Stromal cell of bone marrow (primary cell): ENCODE results near the gene CAVIN1.
"Not testable (repeated sequence)": the region's sequence is repeated elsewhere in the genome, so short reads cannot be mapped to it uniquely, and the experiment has no call there.

Source experiments
- DNase-seq: peaks from one replicate; pipeline ENCODE4 v3.0.0-alpha.2; 2012; ENCODE audit warnings: low read depth

CAVIN1 gene

DNA sequence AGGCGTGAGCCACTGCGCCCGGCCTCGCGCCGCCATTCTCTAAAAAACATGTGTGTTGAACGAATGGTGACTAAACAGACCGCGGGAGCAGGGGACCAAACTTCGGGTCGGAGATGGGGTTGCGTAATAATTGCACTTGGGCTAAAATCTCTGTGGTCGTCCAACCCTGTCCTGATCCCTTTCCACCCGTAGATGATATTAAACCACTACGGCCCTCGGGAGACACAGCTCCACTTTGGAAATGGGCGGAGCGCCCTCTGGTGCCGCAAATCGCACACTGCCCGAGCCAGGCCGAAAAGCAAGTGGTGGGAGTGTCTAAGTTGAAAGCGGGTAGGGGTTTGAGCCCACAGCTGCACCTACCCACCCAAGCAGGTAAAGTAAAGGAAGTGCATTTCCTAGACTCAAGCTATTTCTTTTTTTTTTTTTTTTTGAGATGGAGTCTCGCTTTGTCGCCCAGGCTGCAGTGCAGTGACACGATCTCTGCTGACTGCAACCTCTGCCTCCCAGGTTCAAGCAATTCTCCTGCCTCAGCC is 17.0 kb downstream of the CAVIN1 start:
- DNase-seq: peak; percentile 82

DNA sequence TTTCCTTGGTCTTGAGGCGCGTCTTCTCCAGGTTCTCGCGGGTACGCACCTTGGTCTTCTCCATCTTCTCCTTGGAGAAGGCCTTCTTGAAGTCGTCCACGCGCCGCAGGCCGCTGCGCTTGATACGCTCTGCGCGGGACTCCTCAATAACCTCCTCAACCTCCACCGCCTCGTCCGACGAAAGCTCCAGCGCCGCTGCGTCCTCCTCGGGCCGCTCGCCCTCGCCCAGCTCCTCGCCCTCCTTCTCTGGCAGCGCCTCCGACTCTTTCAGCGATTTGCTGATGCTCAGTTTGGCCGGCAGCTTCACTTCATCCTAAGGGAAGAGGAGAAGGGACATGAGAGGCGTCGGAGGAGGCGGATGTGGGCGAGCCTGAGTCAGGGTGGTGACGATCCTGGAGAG is 18.0 kb downstream of the CAVIN1 start:
- no peak for DNase-seq

DNA sequence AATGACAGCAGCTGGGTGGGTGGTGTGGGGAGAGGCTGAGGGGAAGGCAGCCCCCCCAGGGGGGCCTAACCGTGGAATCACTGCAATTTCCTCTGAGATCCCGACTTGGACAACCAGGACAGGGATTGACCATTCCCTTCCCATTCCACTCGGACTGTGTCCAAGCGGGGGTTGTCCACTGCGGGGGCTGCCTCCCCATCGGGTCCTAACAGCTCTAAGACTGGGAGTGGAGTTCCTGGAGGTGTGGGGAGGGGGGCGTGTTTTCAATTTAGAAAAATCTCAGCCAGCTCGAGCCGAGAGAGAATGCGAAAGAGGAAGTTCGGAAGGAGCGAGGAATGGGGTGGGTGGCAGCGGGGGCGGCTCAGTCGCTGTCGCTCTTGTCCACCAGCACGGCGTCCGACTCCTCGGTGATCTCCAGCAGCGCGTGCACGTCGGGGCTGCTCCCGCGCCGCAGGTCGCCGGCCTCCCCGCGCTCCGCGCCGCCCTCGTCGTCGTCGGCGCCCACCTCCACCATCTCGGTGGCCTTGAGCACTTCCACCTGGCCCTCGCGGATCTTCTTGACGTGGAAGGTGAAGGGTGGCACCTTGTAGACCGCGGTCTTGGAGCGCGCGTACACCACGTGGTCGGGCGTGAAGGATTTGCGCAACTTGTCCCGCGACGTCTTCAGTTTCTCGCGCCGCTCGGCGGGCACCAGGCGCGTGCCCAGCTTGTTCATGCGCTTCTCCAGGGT is 18.6 kb downstream of the CAVIN1 start:
- no peak for DNase-seq

DNA sequence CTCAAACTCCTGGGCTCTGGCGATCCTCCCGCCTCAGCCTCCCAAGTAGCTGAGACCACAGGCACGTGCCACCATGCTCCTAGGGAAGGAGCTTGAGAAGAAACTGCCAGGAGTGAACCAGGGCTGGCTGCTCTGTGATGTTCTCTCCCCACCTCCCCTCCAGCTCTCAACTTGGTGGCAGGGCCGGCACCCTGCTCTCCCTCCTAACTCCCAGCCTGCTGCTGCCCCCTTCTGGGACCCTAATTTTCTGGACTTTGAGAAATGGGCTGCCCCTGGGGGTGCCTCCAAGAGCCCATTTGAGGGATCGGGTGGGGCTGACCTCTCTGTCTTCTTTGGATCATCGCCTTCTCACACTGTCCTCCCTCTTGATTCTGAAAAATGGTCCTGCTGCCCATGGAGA is 19.9 kb downstream of the CAVIN1 start:
- no peak for DNase-seq

DNA sequence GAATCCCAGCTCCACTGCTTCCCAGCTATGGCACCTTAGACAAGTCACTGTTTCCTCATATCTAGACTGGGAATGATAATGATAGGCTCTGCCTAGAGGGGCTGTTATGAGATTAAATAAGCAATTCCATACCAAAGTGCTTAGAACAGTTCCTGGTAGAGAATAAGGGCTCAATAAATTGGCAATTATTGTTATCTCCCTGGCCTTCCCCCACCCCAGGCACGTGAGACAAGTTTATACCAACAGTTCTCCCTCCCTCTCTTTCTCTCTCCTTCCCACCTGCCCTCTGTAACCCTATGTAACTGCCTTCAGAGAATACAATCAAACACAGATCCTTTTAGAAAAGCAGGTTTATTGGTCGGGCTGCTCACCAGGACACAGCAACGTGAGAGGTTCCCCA is 20.9 kb downstream of the CAVIN1 start:
- no peak for DNase-seq

DNA sequence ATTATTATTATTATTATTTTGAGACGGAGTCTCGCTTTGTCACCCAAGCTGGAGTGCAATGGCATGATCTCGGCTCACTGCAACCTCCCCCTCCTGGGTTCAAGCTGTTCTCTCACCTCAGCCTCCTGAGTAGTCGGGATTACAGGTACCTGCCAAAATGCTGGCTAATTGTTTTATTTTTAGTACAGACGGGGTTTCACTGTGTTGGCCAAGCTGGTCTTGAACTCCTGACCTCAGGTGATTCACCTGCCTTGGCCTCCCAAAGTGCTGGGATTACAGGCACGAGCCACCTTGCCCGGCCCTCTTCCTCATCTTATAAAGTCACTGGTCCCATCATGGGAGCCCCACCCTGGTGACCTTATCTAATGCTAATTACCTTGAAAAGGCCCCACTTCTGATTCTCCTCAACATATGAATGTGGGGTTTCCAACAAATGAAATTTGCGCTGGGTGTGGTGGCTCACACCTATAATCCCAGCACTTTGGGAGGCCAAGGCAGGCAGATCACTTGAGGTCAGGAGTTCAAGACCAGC is 22.1 kb downstream of the CAVIN1 start:
- not testable (repeated sequence) for DNase-seq

DNA sequence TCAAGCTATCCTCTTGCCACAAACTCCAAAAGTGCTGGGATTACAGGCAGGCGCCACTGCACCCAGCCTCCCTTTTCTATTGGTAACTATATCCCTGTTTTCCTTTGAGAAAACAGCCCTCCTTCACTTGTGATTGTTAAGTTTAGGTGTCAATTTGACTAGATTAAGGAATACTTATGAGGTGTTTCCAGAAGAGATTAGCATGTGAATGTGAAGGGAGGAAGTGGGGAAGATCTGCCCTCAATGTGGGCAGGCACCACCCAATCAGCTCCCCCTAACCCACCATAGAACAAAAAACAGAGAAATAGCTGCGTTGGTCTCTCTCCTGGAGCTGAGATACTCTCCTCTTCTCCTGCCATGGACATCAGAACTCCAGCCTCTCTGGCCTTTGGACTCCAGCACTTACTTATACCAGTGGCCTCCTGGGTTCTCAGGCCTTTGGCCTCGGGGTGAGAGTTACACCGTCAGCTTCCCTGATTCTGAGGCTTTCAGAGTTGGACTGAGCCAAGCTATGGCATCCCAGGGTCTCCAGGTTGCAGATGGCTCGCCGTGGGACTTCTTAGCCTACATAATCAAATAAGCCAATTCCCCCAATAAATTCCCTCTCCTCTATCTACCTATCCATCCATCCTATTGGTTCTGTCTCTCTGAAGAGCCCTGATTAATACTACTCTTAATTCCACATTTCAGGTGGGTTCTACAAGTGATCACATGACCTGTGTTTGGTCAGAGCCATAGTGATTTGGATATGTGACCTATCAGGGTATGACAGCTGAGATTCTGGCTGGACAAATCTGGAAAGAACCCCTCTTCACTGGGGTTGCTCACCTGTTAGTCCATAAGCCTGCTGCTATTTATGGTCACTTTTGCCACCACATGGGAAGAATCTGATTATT is 22.9 kb downstream of the CAVIN1 start:
- DNase-seq: no peak

DNA sequence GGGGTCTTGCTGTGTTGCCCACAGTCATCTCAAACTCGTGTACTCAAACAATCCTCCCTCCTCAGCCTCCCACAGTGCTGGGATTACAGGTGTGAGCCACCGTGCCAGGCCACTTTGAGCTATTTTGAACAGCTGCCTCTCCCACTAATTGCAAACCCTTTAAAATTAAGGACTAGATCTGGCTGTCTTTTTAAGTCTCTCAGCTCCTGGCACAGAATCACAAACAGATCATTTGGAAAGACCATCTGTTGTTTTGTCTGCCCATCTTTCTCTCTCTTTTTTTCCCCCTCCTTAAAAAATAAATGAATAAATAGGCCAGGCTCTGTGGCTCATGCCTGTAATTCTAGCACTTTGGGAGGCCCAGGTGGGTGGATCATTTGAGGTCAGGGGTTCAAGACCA is 23.9 kb downstream of the CAVIN1 start:
- DNase-seq: no peak

DNA sequence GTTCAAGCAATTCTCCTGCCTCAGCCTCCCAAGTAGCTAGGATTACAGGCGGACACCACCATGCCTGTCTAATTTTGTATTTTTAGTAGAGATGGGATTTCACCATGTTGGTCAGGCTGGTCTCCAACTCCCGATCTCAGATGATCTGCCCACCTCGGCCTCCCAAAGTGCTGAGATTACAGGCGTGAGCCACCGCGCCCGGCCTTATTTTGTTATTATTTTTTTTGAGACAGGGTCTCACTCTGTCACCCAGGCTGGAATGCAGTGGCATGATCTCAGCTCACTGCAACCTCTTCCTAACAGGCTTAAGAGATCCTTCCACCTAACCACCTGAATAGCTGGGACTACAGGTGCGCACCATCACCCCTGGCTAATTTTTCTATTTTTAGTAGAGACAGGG is 27.5 kb downstream of the CAVIN1 start:
- not testable (repeated sequence) for DNase-seq

DNA sequence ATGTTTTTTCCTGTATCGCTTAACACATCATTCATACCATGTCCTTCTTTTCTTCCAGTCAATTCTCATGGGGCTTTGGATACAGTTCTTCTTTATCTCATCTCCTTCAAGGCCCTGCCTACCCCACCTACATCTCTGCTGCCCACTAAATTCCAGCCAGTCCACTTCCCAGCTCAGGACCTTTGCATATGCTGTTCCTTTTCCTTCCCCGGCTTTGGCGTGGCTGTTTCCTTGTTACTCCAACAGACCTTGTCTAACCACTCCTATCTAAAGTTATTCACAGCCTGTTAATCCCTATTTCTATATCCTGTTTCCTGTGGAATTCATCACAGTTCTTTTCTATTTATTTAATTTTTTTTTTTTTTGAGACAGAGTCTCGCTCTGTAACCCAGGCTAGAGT is 28.2 kb downstream of the CAVIN1 start:
- no peak for DNase-seq

DNA sequence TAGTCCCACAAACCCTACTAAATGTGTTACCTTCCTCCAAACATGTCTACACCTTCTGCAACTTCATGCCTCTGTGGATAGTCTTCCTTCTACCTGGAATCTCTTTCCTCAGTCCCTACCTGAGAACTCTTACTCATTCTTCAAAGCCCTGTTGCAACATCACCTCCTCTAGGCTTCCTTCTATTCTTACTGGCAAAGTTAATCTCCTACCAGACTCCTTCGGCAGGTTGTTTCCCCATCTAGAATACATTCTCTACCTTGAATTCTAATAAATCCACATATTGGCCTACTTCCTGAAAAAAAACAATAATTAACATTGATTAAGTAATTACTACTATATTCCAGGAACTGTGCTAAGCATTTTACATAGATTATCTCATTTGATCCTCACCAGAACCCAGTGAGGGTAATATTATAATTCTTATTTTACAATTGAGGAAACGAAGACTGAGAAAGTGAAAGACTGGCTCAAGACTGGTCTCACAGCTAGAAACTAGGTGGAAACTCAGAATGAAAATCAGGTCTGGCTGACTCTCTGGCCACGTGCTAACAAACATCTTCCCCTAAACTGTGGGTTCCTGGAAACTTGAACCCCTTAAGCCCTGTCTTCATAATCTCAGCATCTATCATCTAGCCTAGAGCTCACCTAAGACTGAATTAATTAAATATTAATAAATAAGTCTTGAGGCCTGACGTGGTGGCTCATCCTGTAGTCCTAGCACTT is 30.2 kb downstream of the CAVIN1 start:
- no peak for DNase-seq

DNA sequence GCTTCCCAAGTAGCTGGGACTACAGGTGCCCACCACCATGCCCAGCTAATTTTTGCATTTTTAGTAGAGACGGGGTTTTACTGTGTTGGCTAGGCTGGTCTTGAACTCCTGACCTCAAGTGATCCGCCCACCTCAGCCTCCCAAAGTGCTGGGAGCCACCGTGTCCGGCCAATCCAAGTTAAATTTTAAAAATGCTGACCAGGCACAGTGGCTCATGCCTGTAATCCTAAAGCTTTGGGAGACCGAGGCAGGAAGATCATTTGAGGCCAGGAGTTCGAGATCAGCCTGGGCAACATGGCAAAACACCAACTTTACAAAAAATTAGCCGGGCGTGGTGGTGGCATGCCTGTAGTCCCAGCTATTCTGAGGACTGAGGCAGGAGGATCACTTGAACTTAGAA is 31.6 kb downstream of the CAVIN1 start:
- DNase-seq: not testable (repeated sequence)

DNA sequence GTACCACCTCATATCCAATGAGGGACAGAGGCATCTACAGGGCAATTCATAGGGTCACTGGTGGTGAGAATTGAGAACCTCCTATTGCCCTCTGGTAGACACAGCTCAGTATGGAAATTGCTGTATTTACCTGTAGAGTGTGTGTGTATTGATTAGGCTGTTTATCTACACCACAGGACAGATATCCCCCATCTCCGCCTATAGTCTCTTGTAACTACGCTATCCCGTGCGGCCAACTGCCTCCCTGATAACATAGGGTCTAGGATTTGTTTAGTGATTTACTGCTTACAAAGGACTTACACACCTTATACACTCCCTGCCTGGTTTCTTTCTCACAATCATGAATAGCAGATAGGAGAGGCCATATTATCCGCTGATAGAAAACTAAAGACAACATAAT is 33.2 kb downstream of the CAVIN1 start:
- DNase-seq: no peak

DNA sequence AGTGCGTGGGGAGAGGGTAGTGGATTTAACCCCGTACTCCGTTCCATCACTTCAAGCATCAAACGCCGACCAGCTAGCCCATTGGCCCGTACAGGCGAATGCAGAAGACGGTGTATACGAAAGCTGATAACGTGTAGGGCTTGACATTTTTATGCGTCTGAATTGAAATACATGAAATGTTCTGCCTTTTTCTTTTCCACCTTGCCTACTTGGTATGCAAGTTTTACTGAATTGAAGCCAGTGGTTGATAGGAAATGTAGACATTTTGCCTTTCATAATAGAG is 34.0 kb downstream of the CAVIN1 start:
- DNase-seq: no peak

DNA sequence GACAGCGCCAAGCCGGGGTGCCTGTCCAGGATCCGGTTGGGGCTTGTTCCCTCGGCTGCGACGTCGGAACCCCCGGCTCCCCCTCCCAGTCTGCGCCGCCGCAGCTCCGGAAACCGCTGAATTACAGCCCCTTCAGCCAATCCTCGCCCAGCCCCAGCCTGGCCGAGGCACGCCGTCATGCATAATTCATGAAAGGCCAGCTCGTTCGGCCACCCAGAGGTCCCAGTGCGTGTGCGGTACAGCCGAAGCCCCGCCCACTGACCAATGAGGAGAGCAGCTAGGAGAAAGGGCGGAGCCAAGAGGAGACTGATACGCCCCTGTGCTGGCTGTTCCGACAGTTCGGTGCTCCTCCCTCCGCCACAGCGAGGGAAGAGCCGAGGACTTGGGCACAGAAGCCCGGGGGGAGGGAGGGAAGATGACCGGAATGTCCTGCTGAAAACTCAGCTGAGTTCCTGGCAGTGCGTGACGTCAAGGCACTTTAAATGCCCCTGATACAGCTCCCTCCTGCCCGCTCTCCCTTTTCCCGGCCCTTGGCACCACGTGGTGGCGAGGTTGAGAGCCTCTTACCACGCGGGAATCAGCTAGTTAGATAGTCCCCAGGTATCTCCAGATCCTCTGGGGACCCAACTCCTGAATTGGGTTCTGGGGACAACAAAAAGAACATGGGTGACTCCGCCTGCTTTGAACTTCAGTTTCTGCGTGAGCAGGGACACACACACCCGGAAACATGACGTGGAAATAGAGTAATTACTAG is 34.5 kb downstream of the CAVIN1 start, which contains the start of gene STAT3:
STAT3 (minus strand) TSS at position 62 of the 754 bp plus-strand sequence. CDS start 39,926 bp downstream, outside the sequence.
- DNase-seq: peak; percentile 100

DNA sequence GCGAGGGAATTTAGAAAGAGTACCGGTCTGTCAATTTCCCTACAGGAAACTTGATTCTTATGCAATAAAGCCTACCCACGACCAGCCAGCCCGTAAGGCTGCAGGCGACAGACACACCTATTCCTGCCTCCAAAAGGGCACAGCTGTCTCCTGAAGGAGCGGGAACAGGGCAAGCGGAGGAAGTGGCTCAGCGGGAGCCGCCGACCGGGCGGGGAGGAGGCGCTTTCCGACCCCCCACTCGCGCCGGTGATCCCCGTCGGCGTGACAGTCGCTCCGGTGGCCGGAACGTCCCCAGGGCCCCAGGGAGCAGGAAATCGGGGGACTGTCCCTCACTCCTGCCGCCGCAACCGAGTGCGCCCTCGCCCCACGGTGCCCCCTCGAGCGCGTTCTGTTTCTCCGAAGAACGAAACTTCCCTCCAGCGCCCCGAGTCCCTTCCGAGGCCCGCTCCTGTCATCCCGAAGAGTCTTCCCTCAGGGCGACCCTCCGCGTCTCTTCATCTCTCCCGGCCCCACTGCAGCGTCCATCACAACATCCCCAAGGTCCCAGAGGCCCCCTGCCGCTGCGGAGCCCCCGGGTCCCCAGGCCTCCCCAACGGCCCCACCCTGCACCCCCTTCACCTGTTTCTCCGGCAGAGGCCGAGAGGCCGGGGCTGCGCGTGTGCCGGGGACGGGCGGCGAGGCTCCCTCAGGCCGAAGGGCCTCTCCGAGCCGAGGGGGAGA is 35.2 kb downstream of the CAVIN1 start:
- DNase-seq: no peak

DNA sequence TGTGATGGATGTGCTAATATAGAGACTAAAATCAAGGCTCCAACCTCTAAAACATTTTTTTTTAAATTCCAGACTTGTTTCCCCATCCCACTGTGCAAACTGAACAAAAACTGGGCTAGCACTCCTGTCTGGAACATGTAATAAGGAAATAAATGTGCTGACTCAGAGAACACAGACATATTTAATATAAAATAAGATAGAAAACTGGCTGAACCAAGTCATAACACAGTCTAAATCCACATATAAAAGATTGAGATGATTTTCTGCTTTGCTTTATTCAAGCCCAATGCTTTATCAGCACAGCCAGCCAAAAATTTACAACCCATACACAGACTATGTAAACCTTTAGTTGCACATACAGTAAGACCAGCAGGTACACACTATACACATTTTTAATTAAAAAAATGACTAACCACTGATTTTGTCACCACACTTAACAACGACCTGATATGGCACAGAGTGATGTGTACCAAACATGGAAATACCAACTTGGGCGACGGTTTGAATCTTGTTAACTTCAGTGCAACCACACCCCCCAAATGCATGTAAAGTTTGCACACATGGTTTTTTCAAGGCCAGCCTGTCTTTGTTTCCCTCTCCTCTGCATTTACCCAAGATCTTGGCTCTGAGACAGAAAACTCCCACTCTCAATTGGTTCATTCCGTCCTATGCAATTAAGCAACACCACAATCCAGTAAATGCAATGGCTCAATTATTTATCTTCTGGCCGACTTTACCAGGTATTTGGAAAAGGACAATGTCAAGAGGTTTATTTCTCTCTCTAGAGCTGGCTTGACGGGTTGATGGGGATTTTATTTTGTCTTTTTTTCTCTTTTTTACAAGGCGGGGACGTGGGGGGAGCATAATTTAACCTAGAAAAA is 36.0 kb downstream of the CAVIN1 start:
- no peak for DNase-seq

DNA sequence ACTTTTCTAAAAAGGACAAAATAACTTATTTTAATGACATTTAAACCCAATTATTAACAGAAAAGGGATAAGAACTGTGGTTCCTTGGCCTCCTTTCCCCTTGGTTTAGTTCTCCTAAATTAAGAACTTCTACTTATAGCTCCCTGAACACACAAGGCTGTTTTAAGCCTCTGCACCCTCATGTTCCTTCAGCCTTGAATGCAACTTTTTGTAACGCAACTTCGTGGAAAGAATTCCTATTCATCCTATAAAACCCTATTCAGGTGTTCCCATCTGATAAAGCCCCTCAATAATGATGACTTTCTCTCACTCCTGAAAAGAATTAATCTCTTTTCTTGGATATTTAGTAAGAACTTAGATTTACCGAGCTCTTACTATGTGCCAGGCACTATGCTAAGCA is 41.2 kb downstream of the CAVIN1 start:
- DNase-seq: no peak

DNA sequence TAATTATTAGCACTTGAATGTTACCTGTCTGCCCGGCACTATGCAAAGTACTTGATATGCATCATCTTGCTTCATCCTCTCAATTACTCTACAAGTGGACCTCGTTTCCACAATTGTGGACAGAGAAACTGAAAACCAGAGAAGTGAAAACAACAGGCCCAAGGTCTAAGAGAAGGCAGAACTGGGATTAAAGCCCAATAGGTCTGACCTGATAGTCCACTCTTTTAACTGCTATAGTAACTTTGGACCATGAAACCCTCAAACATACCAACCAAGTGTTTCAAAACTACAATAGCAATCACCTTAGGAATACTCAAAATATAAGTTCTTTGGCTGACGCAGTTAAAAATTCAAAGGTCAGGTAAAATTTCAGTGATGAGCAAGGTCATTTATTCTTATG is 42.1 kb downstream of the CAVIN1 start:
- DNase-seq: no peak
